ENCODE measurements around the gene TEAD1.

Gene TEAD1

DNA sequence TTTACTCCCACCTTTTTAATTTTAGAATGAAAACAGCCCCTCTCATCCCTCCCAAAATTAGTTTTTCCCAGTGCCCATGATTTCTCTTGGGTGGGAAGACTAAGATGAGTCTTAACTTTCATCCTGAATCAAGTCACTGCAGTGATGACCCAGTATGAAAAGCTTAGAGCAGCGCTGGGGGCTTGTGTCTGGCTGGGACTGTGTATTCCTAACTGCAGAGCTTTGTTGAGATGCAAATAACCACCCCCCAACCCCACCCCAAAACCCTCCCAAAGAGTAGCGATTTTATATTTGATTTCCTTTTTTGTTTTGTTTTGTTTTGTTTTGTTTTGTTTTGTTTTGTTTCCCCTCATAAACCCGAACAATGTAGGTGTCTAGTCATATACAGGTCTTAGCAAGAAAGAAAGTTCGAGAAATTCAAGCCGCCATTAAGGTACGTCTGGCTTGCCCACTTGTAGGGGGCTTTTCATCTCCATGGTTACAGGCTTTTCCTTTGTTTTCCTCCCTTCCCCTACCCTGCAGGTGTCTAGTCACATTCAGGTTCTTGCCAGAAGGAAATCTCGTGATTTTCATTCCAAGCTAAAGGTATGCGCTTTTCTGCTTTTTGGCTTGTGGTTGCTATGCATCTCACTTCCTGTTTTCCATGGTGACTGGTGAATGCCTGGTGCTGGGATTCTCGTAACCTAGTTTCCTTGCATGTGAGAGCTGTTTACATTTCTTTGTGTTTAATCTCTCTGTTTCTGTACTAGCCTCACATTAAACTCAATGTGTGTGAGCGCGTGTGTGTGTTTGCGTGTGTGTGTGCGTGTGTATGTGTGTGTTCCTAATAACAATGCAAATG is 190.3 kb downstream of the TEAD1 start:
- H3K27ac ChIP-seq: no peak overlapping the region
- TF ChIP-seq, protein P1, sequence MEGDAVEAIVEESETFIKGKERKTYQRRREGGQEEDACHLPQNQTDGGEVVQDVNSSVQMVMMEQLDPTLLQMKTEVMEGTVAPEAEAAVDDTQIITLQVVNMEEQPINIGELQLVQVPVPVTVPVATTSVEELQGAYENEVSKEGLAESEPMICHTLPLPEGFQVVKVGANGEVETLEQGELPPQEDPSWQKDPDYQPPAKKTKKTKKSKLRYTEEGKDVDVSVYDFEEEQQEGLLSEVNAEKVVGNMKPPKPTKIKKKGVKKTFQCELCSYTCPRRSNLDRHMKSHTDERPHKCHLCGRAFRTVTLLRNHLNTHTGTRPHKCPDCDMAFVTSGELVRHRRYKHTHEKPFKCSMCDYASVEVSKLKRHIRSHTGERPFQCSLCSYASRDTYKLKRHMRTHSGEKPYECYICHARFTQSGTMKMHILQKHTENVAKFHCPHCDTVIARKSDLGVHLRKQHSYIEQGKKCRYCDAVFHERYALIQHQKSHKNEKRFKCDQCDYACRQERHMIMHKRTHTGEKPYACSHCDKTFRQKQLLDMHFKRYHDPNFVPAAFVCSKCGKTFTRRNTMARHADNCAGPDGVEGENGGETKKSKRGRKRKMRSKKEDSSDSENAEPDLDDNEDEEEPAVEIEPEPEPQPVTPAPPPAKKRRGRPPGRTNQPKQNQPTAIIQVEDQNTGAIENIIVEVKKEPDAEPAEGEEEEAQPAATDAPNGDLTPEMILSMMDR (conservative IDR thresholded peaks at IDR 0.05): no peak
- TF ChIP-seq ZFX (IDR thresholded peaks at IDR 0.05): no peak

DNA sequence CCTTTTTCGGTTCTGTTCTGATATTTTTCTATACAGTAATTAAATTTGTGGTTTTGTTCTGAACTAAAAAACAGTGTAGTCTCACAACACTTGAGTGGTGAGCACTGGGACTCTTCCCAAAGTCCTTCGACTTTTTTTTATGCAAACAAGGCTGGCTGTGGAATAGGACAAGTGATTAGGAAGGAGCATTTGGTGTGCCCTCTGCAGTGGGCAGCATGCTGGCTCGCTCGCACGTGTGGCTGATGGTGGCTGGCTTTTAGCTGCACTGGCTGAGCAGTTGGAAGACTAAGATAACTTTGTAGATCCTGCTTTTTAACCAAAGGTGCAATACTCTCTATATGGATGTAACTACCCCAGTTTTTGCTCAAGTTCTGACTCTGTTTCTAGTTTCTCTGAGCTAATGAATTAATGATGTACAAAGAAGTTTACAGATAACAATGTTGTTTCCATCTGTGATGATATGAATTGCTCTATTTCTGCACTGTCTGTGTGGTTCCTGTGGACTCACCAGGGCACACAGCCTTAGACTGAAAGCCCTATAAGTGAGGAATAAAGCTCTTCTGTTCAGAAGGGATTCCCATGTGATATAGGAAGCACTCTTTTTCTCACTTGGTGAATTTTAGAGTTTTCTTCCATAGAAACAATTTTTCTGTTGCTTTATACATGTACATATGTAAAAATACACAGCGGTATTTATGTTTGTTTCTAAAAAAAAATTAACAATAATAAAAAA is 191.8 kb downstream of the TEAD1 start:
- no peak for TF ChIP-seq ZFX (IDR thresholded peaks at IDR 0.05)
- TF ChIP-seq, protein P1 (conservative IDR thresholded peaks at IDR 0.05): no peak
- H3K27ac ChIP-seq: no peak overlapping the region

DNA sequence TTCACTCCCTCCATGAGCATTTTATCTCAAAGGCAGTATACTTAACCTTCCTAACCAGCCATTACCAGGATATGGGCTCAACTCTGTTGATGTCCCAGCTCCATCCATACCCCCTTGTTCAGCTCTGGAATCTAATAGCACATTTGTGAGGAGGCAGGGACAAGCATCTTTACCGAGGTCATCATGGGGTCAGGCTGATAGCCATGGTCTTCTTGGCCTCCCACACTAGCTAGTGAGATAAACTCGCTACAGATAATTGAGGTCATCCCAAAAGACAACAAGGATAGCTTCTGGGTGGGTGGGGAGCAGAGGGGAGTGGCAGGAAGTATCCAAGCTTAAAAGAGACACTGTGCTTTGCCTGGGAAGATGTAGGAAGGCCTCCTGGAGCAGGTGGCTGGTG is 193.3 kb downstream of the TEAD1 start:
- TF ChIP-seq, protein P1 (conservative IDR thresholded peaks at IDR 0.05): no peak
- no peak for TF ChIP-seq ZFX (IDR thresholded peaks at IDR 0.05)
- H3K27ac ChIP-seq: no peak overlapping the region

DNA sequence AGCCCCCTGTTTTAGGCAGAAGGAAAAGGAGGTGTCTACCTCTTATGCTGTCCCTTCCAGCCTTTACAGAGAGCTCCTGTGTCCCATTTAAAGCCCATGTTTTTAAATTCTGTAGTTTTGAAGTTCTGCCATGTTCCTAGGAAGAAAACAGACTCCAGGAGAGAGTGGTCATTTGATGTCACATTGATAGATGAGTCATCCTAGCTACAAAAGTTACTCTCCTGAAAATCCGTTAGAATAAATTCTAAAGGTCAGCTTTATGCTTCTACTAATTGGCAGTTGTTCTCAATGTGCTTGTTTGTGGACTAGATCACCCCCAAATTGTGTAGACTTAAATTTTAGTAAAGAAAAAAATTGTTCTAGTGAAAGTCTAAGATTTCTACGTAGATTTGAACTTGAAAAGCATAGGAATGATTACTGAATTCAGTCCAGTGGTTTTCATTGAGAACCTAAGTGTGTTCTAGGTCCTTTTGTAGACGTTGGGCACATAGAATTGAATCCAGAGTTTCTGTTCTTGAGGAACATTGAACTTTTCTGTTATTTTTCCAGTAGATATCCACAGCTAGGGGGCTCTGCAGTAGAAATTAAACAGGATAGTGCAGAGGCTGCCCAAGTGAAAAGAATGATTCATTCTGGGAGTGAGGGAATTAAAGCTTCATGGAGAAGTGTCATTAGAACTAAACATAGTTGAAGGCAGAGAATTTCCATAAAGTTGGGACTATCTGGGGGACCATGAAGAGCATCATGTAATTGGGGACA is 194.3 kb downstream of the TEAD1 start:
- H3K27ac ChIP-seq: no peak overlapping the region
- TF ChIP-seq, protein P1 (conservative IDR thresholded peaks at IDR 0.05): peak; percentile 24
- TF ChIP-seq ZFX (IDR thresholded peaks at IDR 0.05): no peak

- no peak overlapping the region for H3K27ac ChIP-seq
- no peak for TF ChIP-seq ZFX (IDR thresholded peaks at IDR 0.05)
- TF ChIP-seq, protein P1 (conservative IDR thresholded peaks at IDR 0.05): no peak
Measured at GRCh38 chr11:12871241-12871640, 197.0 kb downstream of the TEAD1 start.

- H3K27ac ChIP-seq: no peak overlapping the region
- TF ChIP-seq, protein P1 (conservative IDR thresholded peaks at IDR 0.05): no peak
- no peak for TF ChIP-seq ZFX (IDR thresholded peaks at IDR 0.05)
Measured at GRCh38 chr11:12871788-12872321, 197.6 kb downstream of the TEAD1 start.
